ENCODE data around the gene EVA1B.

Gene EVA1B

GRCh38 chr1:36346741-36347370 is 23.4 kb upstream of the EVA1B start:
- TF ChIP-seq CTCF (IDR thresholded peaks at IDR 0.05; ENCODE audit: extremely low read depth, insufficient read depth, missing control alignments): no peak
- DNase-seq (ENCODE audit: low spot score): no peak
- in situ Hi-C loops (cut with MboI; ENCODE audit: low pct_unique_long_range_greater_than_20kb, low sequenced_read_pairs, unreplicated experiment): no loop called here

GRCh38 chr1:36345353-36345752 is 21.9 kb upstream of the EVA1B start:
- in situ Hi-C loops (cut with MboI; ENCODE audit: low pct_unique_long_range_greater_than_20kb, low sequenced_read_pairs, unreplicated experiment): no loop called here
- no peak for TF ChIP-seq CTCF (IDR thresholded peaks at IDR 0.05; ENCODE audit: extremely low read depth, insufficient read depth, missing control alignments)

DNA sequence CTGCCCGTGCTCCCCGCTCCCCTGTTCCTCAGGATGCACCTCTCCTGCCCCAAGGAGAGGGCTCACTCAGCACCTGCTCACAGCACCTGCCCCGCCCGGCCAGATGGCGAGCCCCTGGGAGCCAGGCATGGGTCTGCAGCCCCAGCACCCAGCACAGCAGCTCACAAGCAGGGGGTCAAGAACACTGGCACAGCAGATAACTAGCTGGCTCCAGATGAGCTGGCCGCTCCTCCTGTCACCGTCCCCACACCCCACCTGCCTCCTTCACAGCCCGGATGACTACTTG is 20.9 kb upstream of the EVA1B start:
- TF ChIP-seq CTCF (IDR thresholded peaks at IDR 0.05; ENCODE audit: extremely low read depth, insufficient read depth, missing control alignments): no peak
- in situ Hi-C loops (cut with MboI; ENCODE audit: low pct_unique_long_range_greater_than_20kb, low sequenced_read_pairs, unreplicated experiment): no loop called here
- DNase-seq (ENCODE audit: low spot score): no peak

More at GRCh38 chr1:36345353-36345752, 21.9 kb upstream of the EVA1B start:
- DNase-seq (ENCODE audit: low spot score): no peak

DNA sequence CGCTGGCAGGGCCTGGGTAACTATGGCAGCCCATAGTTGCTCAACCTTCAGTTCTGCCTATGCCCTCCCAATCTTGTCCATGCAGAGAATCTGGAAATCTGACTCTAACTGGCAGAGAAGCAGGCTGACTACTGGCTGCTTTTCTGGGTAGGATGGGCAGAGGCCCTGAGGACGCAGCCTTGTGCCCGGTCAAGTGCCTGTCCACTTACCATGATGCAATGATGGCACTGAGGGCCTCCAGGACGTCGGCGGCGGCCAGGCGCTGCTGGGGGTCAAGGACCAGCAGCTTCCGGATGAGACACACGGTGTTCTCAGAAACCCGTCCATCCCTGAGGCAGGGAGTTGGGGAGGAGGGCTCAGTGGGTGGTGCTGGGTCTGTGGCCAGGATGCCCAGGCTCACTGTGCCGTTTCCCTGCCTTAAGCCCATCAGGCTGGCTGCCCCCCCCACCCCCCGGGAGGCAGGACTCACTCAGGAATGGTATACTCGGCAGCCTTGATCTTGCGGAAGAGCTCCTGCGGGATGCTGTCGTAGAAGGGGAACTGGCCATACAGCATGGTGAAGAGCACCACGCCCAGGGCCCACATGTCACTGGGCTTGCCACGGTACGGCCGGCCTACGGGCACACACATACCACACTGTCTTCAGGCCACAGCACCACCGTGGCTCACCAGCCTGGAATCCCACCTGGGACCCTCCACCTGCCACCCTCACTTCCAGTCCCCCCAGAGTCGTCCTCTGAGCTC is 20.4 kb upstream of the EVA1B start:
- no peak for DNase-seq (ENCODE audit: low spot score)
- in situ Hi-C loops (cut with MboI; ENCODE audit: low pct_unique_long_range_greater_than_20kb, low sequenced_read_pairs, unreplicated experiment): no loop called here
- TF ChIP-seq CTCF (IDR thresholded peaks at IDR 0.05; ENCODE audit: extremely low read depth, insufficient read depth, missing control alignments): no peak

GRCh38 chr1:36342426-36343185 is 19.2 kb upstream of the EVA1B start:
- DNase-seq (ENCODE audit: low spot score): peak; percentile 65
- in situ Hi-C loops (cut with MboI; ENCODE audit: low pct_unique_long_range_greater_than_20kb, low sequenced_read_pairs, unreplicated experiment): no loop called here
- peak; percentile 86 for TF ChIP-seq CTCF (IDR thresholded peaks at IDR 0.05; ENCODE audit: extremely low read depth, insufficient read depth, missing control alignments)

- DNase-seq (ENCODE audit: low spot score): no peak
- TF ChIP-seq CTCF (IDR thresholded peaks at IDR 0.05; ENCODE audit: extremely low read depth, insufficient read depth, missing control alignments): no peak
- in situ Hi-C loops (cut with MboI; ENCODE audit: low pct_unique_long_range_greater_than_20kb, low sequenced_read_pairs, unreplicated experiment): no loop called here
These were observed 18.3 kb upstream of the EVA1B start for GRCh38 chr1:36341626-36342320.
